ENCODE measurements around the gene EIF2AK3.
A peak's percentile ranks its signal among the peaks of the same experiment; 100 is the strongest.

EIF2AK3 gene

DNA sequence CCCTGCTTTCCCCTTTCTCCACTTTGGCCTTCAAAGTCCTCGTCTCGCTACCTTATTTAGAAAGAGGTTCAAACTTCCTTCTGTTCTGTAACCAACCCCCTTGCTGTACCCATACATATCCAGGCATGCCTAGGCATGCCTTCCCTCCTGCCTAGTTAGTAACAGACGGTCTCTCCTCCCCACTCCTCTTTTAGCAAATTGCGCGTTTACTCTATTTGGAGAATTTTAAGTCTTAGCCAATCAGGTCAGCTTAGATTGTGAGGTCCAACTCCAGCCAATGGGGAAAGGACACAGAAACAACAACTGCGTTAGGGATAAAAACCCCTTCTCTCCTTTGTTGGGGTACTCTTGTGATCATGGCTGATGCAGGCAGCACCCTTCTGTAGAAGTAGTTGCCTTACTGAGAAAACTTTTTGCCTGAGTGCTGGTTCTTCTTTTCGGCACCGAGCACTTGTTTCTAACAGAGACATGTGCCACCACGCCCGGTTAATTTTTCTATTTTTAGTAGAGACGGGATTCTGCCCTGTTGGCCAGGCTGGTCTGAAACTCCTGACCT lies 88.8 kb downstream of the EIF2AK3 start:
- TF ChIP-seq, protein P1, sequence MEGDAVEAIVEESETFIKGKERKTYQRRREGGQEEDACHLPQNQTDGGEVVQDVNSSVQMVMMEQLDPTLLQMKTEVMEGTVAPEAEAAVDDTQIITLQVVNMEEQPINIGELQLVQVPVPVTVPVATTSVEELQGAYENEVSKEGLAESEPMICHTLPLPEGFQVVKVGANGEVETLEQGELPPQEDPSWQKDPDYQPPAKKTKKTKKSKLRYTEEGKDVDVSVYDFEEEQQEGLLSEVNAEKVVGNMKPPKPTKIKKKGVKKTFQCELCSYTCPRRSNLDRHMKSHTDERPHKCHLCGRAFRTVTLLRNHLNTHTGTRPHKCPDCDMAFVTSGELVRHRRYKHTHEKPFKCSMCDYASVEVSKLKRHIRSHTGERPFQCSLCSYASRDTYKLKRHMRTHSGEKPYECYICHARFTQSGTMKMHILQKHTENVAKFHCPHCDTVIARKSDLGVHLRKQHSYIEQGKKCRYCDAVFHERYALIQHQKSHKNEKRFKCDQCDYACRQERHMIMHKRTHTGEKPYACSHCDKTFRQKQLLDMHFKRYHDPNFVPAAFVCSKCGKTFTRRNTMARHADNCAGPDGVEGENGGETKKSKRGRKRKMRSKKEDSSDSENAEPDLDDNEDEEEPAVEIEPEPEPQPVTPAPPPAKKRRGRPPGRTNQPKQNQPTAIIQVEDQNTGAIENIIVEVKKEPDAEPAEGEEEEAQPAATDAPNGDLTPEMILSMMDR (IDR thresholded peaks at IDR 0.05; ENCODE audit: low read length, missing control alignments), result no peak
- H3K4me3 ChIP-seq (replicated peaks; ENCODE audit: low read depth, low read length), result no peak overlapping the region
- DNase-seq (ENCODE audit: low read depth), result no peak

DNA sequence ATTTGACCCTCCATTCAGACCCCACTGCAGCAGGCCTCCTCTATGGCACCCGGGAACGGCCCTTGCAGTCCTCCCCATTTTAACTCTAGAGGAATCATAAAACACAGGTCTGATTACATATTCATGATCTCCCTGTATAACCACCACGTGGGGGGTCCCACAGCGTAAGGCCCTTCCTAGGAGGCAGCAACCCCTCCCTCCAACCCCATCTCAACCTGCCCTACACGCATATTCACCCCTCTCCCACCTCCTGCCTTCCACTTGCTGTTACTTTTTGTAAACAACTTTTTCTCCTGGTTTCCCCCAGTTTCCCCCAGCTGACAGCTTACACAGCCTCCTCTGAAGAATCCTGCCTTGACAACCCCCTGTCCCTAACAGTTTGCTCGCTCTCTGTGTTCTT lies 89.6 kb downstream of the EIF2AK3 start:
- H3K4me3 ChIP-seq (replicated peaks; ENCODE audit: low read depth, low read length), result no peak overlapping the region
- TF ChIP-seq, protein P1 (IDR thresholded peaks at IDR 0.05; ENCODE audit: low read length, missing control alignments), result no peak
- no peak for DNase-seq (ENCODE audit: low read depth)

DNA sequence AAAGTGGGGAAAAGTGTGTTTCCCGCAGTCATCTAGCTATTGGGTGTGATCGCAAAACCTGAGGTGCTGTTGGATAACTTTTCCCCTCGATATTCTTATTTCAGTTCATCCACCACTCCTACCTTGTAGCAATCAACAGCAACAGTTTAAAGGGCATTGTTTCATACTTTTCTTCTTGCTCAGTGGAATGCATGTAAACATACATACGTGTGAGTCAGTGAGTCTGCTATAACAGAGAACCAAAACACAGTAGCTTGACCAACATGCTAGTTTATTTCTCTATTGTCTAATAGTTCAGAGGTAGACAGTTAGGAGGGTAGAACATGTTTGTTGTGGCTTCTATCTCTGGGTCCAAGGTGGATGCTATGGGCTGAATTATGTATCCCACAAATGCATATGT lies 97.2 kb downstream of the EIF2AK3 start:
- no peak for DNase-seq (ENCODE audit: low read depth)
- TF ChIP-seq, protein P1 (IDR thresholded peaks at IDR 0.05; ENCODE audit: low read length, missing control alignments), result no peak
- H3K4me3 ChIP-seq (replicated peaks; ENCODE audit: low read depth, low read length), result no peak overlapping the region

DNA sequence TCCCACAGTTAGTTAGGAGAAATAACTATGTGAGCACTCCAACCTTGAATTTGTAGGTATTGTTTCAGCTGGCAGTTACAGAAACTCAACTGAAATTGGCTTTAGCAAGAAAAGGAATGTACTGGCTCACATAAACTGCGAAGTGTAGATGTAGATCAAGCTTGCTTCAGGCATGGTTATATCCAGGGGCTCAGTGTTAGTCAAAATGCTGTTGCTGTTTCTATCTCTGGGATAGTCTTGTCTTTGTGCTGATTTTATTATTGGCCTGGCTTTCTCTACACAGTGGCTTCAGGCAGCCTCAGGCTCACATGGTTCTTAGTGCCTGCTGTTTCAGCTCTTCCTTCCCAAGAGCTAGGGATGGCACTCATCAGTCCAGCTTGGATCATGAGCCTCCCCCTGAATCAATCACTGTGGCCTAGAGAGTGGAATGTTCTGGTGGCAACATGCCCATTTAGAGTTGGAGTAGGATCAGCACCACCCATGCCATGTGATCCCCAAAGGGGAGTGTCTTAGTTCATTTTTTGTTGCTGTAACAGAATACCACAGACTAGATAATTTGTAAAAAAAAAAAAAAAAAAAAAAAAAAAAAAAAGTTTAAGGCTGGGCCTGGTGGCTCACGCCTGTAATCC lies 105.7 kb downstream of the EIF2AK3 start:
- TF ChIP-seq, protein P1 (IDR thresholded peaks at IDR 0.05; ENCODE audit: low read length, missing control alignments), result no peak
- no peak overlapping the region for H3K4me3 ChIP-seq (replicated peaks; ENCODE audit: low read depth, low read length)
- DNase-seq (ENCODE audit: low read depth), result peak; percentile 23

DNA sequence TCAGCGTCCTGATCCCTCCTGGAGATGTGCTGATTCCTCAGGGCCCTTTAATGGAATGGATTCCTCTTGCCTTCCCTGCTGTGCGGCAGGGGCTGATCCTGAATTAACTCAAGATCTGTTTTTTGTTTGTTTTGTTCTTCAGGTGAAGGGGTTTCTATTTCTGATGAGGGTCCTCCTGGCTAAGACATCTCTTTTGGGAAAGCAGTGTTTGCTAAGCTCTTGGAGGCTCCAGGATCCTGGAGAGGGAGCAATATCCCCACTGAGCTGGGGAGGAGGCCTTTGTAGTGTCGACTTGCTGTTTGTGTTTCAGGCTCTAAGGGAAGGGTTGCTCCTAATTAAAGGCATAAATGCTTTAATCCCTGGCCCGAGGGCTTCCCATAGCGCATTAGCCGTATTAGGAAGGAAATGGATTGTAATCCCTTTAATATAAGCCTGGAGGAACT lies 109.5 kb downstream of the EIF2AK3 start:
- TF ChIP-seq, protein P1 (IDR thresholded peaks at IDR 0.05; ENCODE audit: low read length, missing control alignments), result no peak
- DNase-seq (ENCODE audit: low read depth), result no peak
- H3K4me3 ChIP-seq (replicated peaks; ENCODE audit: low read depth, low read length), result no peak overlapping the region

Data from fibroblast of pulmonary artery (primary cell).